Measurements from ENCODE around the gene CADPS. TPM values are rescaled to one million over a fixed set of nuclear protein-coding genes. Genes with fewer than 3 reads are reported as not detected.

The CADPS gene
- total RNA-seq, 1 donor from 2014 or later: 149 TPM

GRCh38 chr3:62605413-62606068 lies 269.7 kb downstream of the CADPS start:
- no peaks in the 10 kb centered on the region for H3K27me3 Mint-ChIP-seq
- no peak overlapping the region for H3K27ac Mint-ChIP-seq
- H3K4me3 Mint-ChIP-seq (ENCODE audit: low read depth): no peak overlapping the region
- peaks cover 1% of the 10 kb centered on the region for H3K36me3 Mint-ChIP-seq (ENCODE audit: insufficient read depth)
- TF ChIP-seq, protein P1, sequence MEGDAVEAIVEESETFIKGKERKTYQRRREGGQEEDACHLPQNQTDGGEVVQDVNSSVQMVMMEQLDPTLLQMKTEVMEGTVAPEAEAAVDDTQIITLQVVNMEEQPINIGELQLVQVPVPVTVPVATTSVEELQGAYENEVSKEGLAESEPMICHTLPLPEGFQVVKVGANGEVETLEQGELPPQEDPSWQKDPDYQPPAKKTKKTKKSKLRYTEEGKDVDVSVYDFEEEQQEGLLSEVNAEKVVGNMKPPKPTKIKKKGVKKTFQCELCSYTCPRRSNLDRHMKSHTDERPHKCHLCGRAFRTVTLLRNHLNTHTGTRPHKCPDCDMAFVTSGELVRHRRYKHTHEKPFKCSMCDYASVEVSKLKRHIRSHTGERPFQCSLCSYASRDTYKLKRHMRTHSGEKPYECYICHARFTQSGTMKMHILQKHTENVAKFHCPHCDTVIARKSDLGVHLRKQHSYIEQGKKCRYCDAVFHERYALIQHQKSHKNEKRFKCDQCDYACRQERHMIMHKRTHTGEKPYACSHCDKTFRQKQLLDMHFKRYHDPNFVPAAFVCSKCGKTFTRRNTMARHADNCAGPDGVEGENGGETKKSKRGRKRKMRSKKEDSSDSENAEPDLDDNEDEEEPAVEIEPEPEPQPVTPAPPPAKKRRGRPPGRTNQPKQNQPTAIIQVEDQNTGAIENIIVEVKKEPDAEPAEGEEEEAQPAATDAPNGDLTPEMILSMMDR (IDR thresholded peaks at IDR 0.05; ENCODE audit: unreplicated experiment): no peak
- no peak for DNase-seq (ENCODE audit: low spot score, unreplicated experiment)
- no peaks in the 10 kb centered on the region for H3K9me3 Mint-ChIP-seq (ENCODE audit: low read depth)
- H3K4me1 Mint-ChIP-seq (ENCODE audit: low read depth): peaks cover 13% of the 10 kb centered on the region

- H3K4me1 Mint-ChIP-seq (ENCODE audit: low read depth): peaks cover 13% of the 10 kb centered on the region
- TF ChIP-seq, protein P1 (IDR thresholded peaks at IDR 0.05; ENCODE audit: unreplicated experiment): no peak
- H3K27me3 Mint-ChIP-seq: no peaks in the 10 kb centered on the region
- H3K4me3 Mint-ChIP-seq (ENCODE audit: low read depth): no peak overlapping the region
- DNase-seq (ENCODE audit: low spot score, unreplicated experiment): no peak
- no peaks in the 10 kb centered on the region for H3K9me3 Mint-ChIP-seq (ENCODE audit: low read depth)
- H3K27ac Mint-ChIP-seq: no peak overlapping the region
- H3K36me3 Mint-ChIP-seq (ENCODE audit: insufficient read depth): peaks cover 1% of the 10 kb centered on the region
Observed at GRCh38 chr3:62604751-62605351, 270.4 kb downstream of the CADPS start.

DNA sequence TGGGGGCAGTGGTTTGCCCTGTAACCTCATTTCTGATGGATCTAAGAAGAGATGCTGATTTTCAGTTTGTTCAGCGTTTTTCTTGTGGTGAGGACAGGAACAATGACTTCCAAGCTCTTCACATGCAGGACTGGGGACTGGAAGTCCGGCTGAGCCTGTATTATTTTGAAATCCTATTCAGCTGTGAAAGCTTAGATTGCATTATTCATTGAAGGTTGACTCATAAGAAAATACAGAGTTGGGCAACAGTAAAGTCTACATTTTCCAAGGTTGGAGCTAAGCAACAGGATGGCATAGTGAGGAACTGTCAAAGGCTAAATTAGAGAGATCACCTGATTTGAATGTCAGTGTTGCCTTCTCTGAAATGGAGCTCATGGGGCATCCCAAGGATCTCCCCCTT lies 270.9 kb downstream of the CADPS start:
- H3K9me3 Mint-ChIP-seq (ENCODE audit: low read depth): no peaks in the 10 kb centered on the region
- DNase-seq (ENCODE audit: low spot score, unreplicated experiment): no peak
- no peaks in the 10 kb centered on the region for H3K27me3 Mint-ChIP-seq
- peaks cover 13% of the 10 kb centered on the region for H3K4me1 Mint-ChIP-seq (ENCODE audit: low read depth)
- H3K4me3 Mint-ChIP-seq (ENCODE audit: low read depth): no peak overlapping the region
- H3K27ac Mint-ChIP-seq: no peak overlapping the region
- TF ChIP-seq, protein P1 (IDR thresholded peaks at IDR 0.05; ENCODE audit: unreplicated experiment): no peak
- peaks cover 1% of the 10 kb centered on the region for H3K36me3 Mint-ChIP-seq (ENCODE audit: insufficient read depth)

GRCh38 chr3:62602987-62603386 lies 272.2 kb downstream of the CADPS start:
- Mint-ChIP-seq H3K27ac (no peak overlapping the region), H3K36me3 (ENCODE audit: insufficient read depth) (peaks cover 1% of the 10 kb centered on the region), H3K27me3 (no peaks in the 10 kb centered on the region), H3K4me1 (ENCODE audit: low read depth) (peaks cover 13% of the 10 kb centered on the region), H3K9me3 (ENCODE audit: low read depth) (no peaks in the 10 kb centered on the region), H3K4me3 (ENCODE audit: low read depth) (no peak overlapping the region)
- no peak for DNase-seq (ENCODE audit: low spot score, unreplicated experiment)
- TF ChIP-seq, protein P1 (IDR thresholded peaks at IDR 0.05; ENCODE audit: unreplicated experiment): no peak

GRCh38 chr3:62602129-62602770 lies 273.0 kb downstream of the CADPS start:
- no peak overlapping the region for H3K4me3 Mint-ChIP-seq (ENCODE audit: low read depth)
- TF ChIP-seq, protein P1 (IDR thresholded peaks at IDR 0.05; ENCODE audit: unreplicated experiment): no peak

More at GRCh38 chr3:62602129-62602770, 273.0 kb downstream of the CADPS start:
- H3K27me3 Mint-ChIP-seq: no peaks in the 10 kb centered on the region
- H3K9me3 Mint-ChIP-seq (ENCODE audit: low read depth): no peaks in the 10 kb centered on the region
- peaks cover 1% of the 10 kb centered on the region for H3K36me3 Mint-ChIP-seq (ENCODE audit: insufficient read depth)
- no peak overlapping the region for H3K27ac Mint-ChIP-seq
- H3K4me1 Mint-ChIP-seq (ENCODE audit: low read depth): peaks cover 15% of the 10 kb centered on the region
- no peak for DNase-seq (ENCODE audit: low spot score, unreplicated experiment)

All from progenitor cell of endocrine pancreas (in vitro differentiated cells).